Heart left ventricle (tissue), 13 donors: Measurements from ENCODE around the gene PCSK2.

Experiments
- CTCF ChIP-seq, 12 donors: fragments of 200-600 bp; sonication (generic) in 4 of 12; IDR thresholded peaks; one replicate each; pipeline versions ENCODE4 v1.5.0 to v1.8.0; 2018 to 2022; ENCODE audit warnings: antibody characterized with exemption in 12 of 12, mild to moderate bottlenecking in 5 of 12
- POLR2A ChIP-seq, 2 donors: fragments of 450-650 bp; IDR thresholded peaks; one replicate each; pipeline ENCODE4 v1.6.1; 2017; ENCODE audit warnings: antibody characterized with exemption in 2 of 2, mild to moderate bottlenecking in 2 of 2, moderate library complexity in 2 of 2
- donor health status: ischemic (EF 13 %, LVEDD 7.1; RV severe dilation, severe dysfunction).
- donor health status: DM: no; HTN: yes; CAD: no.
- donor health status: DM: no; HTN: no; CAD: no.
- donor health status: ischemic (EF 25% LVEDD 6.9; RV normal size, moderate dysfunction).
- donor health status: ischemic (EF 25% LVEDD 5.7; RV mildly dilated, moderate dysfunction).
- donor health status: ischemic (EF 35%, LVEDD 5.7; RV mildly dilated, moderate dysfunction).
- donor health status: nonischemic (EF 11% LVEDD 7.7; RV severe dilation, severe dysfunction).
- donor health status: DM: yes; HTN: yes; CAD: no.
- donor health status: PGD.
- donor health status: ischemic (EF 29% LVEDD 5.4; RV normal size, mild dysfunction).
- donor health status: nonischemic (EF 23%, LVEDD 6.1; RV moderate dilation, normal function).

GRCh38 chr20:17518339-17519052, 291.7 kb downstream of the PCSK2 start:
- no peak for TF ChIP-seq POLR2A (IDR thresholded peaks at IDR 0.05)
- no peak for TF ChIP-seq CTCF (IDR thresholded peaks at IDR 0.05)
